Testis (tissue), 3 donors: ENCODE measurements around the gene PTPRD. TPM values are rescaled to one million over a fixed set of nuclear protein-coding genes. Genes with fewer than 3 reads are reported as not detected.

Source experiments
- DNase-seq: peaks from one replicate; pipeline ENCODE4 v3.0.0-alpha.2; 2019
- H3K27ac ChIP-seq, 2 donors: fragments of 200-600 bp; sonication (generic); one replicate each; pipeline ENCODE4 v1.5.1; 2019
- H3K27me3 ChIP-seq: fragments of 200-600 bp; sonication (generic); one replicate; pipeline ENCODE4 v1.5.1; 2019
- H3K36me3 ChIP-seq: fragments of 200-600 bp; sonication (generic); one replicate; pipeline ENCODE4 v1.5.1; 2017; ENCODE audit warnings: low read depth; ENCODE audit errors: missing control alignments
- H3K4me1 ChIP-seq: fragments of 200-600 bp; sonication (generic); one replicate; pipeline ENCODE4 v1.5.1; 2019
- H3K4me3 ChIP-seq, 2 donors: fragments of 200-600 bp; sonication (generic); one replicate each; pipeline ENCODE4 v1.5.1; 2017 to 2019
- H3K9me3 ChIP-seq: fragments of 200-600 bp; sonication (generic); one replicate; pipeline ENCODE4 v1.5.1; 2017
- POLR2A ChIP-seq: fragments of 450-650 bp; IDR thresholded peaks from one replicate; pipeline ENCODE4 v1.6.1; 2017; ENCODE audit warnings: antibody characterized with exemption, mild to moderate bottlenecking, moderate library complexity
- WGBS, 2 donors: methylation state at CpG; one replicate each; pipeline ENCODE4 v1.1.5; 2018; 5-methylcytosine and 5-hydroxymethylcytosine counted together
- intact Hi-C: fragments of 100-400 bp; cut with DNase I; formaldehyde crosslinking; loops from one replicate; pipeline ENCODE4 v1.15.1; 2023; ENCODE audit warnings: low total_unique reads
- polyA plus RNA-seq: library from polyadenylated mRNA; stranded (reverse); fragments of 350-450 nt; fragmentation: Illumina TruSeq; extraction: RNeasy Lipid Tissue Mini Kit (QIAGEN cat#74804); gene quantifications from one replicate; pipeline ENCODE4 v1.2.3, GENCODE V29; 2014; ENCODE audit warnings: low read depth, low replicate concordance; ENCODE audit not compliant: insufficient read depth
- total RNA-seq, 2 donors: library from RNA; depleted of rRNA; stranded (reverse); fragments of >200 nt; gene quantifications; one replicate each; pipeline ENCODE4 v1.2.3, GENCODE V29; 2016
- TF ChIP-seq, protein P1 (sequence below), 3 experiments: fragments of 450-650 bp in 2 of 3; fragments of 200-600 bp in 1 of 3; sonication (generic) in 1 of 3; IDR thresholded peaks; one replicate each; pipeline ENCODE4 v1.5.1; 2016 to 2019; ENCODE audit warnings: antibody characterized with exemption in 3 of 3, mild to moderate bottlenecking in 2 of 3, moderate library complexity in 1 of 3

The PTPRD gene
- total and polyA plus RNA-seq, 3 donors from 2014 or later: 15.4 to 33.6 (median 32.5) TPM

- no peaks in the 10 kb centered on the region for H3K27me3 ChIP-seq
- H3K36me3 ChIP-seq: no peaks in the 10 kb centered on the region
- no peak for DNase-seq
- H3K9me3 ChIP-seq: no peaks in the 10 kb centered on the region
- no peaks in the 10 kb centered on the region for H3K4me1 ChIP-seq
- no peak overlapping the region for H3K4me3 ChIP-seq
- intact Hi-C loops: no loop called here
- H3K27ac ChIP-seq: no peak overlapping the region
- TF ChIP-seq, protein P1, sequence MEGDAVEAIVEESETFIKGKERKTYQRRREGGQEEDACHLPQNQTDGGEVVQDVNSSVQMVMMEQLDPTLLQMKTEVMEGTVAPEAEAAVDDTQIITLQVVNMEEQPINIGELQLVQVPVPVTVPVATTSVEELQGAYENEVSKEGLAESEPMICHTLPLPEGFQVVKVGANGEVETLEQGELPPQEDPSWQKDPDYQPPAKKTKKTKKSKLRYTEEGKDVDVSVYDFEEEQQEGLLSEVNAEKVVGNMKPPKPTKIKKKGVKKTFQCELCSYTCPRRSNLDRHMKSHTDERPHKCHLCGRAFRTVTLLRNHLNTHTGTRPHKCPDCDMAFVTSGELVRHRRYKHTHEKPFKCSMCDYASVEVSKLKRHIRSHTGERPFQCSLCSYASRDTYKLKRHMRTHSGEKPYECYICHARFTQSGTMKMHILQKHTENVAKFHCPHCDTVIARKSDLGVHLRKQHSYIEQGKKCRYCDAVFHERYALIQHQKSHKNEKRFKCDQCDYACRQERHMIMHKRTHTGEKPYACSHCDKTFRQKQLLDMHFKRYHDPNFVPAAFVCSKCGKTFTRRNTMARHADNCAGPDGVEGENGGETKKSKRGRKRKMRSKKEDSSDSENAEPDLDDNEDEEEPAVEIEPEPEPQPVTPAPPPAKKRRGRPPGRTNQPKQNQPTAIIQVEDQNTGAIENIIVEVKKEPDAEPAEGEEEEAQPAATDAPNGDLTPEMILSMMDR (IDR thresholded peaks at IDR 0.05): no peak
- no peak for TF ChIP-seq POLR2A
- 92 to 94% methylated on average over 3 of the region's 3 CpGs for WGBS, 2 donors
Measured at GRCh38 chr9:8552732-8553131, 2060.1 kb downstream of the PTPRD start.

DNA sequence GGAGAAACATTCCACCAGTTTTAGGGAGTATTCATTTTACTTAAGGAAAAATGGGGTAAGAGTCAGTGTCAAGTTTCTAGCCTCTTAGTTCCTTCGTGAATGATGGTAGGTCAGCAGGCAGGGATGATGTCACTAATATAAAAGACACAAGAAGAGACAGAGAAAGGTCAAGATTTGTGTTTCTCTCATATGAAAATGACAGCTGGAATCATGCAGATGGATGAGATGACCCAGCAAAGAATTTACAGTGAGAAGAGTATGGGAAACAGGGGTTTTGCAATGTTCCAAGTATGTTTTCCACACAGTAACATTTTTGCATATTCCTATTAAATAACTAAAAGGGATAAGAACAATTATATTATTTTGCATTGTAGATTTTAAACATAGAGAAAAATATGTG is 2063.6 kb downstream of the PTPRD start:
- TF ChIP-seq, protein P1 (IDR thresholded peaks at IDR 0.05): no peak
- TF ChIP-seq POLR2A: no peak
- Histone ChIP-seq H3K27ac (no peak overlapping the region), H3K9me3 (no peaks in the 10 kb centered on the region), H3K4me1 (no peaks in the 10 kb centered on the region), H3K36me3 (no peaks in the 10 kb centered on the region), H3K27me3 (no peaks in the 10 kb centered on the region), H3K4me3 (no peak overlapping the region)
- intact Hi-C loops: no loop called here
- no peak for DNase-seq
- WGBS, 2 donors: 73 to 92% methylated on average over 1 of the region's 1 CpG

DNA sequence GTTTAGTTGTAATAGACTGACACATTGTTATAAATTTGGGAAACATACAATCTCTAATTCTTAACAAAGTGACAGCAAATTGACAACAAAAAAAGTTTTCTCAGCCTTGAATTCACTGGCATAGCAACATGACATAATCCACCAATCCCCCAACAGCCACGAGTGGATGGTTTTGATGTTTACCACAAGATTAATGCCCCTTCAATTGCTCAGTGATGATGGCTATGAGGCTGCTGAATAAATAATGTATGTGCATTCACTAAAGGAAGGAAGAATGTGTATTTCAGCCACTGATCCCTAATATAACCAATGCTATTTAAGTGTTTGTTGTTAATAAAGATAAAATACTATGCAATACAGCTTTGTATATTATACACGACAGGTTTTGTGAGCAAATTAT is 2069.6 kb downstream of the PTPRD start:
- H3K9me3 ChIP-seq: no peaks in the 10 kb centered on the region
- no peak overlapping the region for H3K4me3 ChIP-seq
- H3K36me3 ChIP-seq: no peaks in the 10 kb centered on the region
- H3K4me1 ChIP-seq: no peaks in the 10 kb centered on the region
- intact Hi-C loops: no loop called here
- DNase-seq: no peak
- no peak overlapping the region for H3K27ac ChIP-seq
- TF ChIP-seq, protein P1 (IDR thresholded peaks at IDR 0.05): no peak
- TF ChIP-seq POLR2A: no peak
- H3K27me3 ChIP-seq: no peaks in the 10 kb centered on the region
- 64 to 77% methylated on average over 2 of the region's 2 CpGs for WGBS, 2 donors

DNA sequence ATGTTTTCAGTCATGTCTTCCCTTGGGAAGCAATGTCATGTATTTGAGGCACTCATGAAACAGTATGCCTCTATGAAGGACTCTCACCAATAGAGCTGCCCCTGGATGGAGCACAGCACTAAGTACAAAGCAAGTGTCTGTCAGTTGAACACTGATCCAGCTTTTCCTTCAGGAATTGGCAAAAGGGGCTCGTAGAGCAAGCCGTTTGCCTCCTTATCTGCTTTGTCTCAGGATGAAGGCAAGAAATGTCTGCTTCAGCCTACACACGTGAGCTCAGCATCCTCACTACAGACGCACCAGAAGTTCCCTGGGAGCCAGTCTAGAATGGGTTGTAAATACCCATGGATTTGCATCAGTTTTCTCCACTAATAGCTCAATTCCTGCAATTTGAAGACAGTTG is 2070.3 kb downstream of the PTPRD start:
- 62 to 71% methylated on average over 4 of the region's 4 CpGs for WGBS, 2 donors
- TF ChIP-seq, protein P1 (IDR thresholded peaks at IDR 0.05): no peak
- TF ChIP-seq POLR2A: no peak
- no peak for DNase-seq

GRCh38 chr9:8539681-8540197 is 2073.1 kb downstream of the PTPRD start:
- 91 to 94% methylated on average over 5 of the region's 5 CpGs for WGBS, 2 donors
- TF ChIP-seq POLR2A: no peak

More for the DNA sequence above, 2070.3 kb downstream of the PTPRD start:
- Histone ChIP-seq H3K27me3 (no peaks in the 10 kb centered on the region), H3K4me3 (no peak overlapping the region), H3K36me3 (no peaks in the 10 kb centered on the region), H3K9me3 (no peaks in the 10 kb centered on the region), H3K27ac (no peak overlapping the region), H3K4me1 (no peaks in the 10 kb centered on the region)
- intact Hi-C loops: no loop called here

More at GRCh38 chr9:8539681-8540197, 2073.1 kb downstream of the PTPRD start:
- DNase-seq: no peak
- Histone ChIP-seq H3K27ac (no peak overlapping the region), H3K9me3 (no peaks in the 10 kb centered on the region), H3K36me3 (no peaks in the 10 kb centered on the region), H3K27me3 (no peaks in the 10 kb centered on the region), H3K4me3 (no peak overlapping the region), H3K4me1 (no peaks in the 10 kb centered on the region)
- intact Hi-C loops: no loop called here
